Fibroblast of upper back skin (primary cell): ENCODE data around the gene EPB41L4A.
A peak's percentile ranks its signal among the peaks of the same experiment; 100 is the strongest.

Source experiments
- DNase-seq: peaks from one replicate; pipeline ENCODE4 v3.0.0-alpha.2; 2013

The EPB41L4A gene

GRCh38 chr5:112353678-112354077 lies 65.4 kb downstream of the EPB41L4A start:
- no peak for DNase-seq

- DNase-seq = no peak
Measured at GRCh38 chr5:112351225-112351624, 67.9 kb downstream of the EPB41L4A start.

- no peak for DNase-seq
Measured at GRCh38 chr5:112350626-112351025, 68.5 kb downstream of the EPB41L4A start.

- no peak for DNase-seq
Measured at GRCh38 chr5:112349371-112349770, 69.7 kb downstream of the EPB41L4A start.

- no peak for DNase-seq
Measured at GRCh38 chr5:112348915-112349314, 70.2 kb downstream of the EPB41L4A start.

GRCh38 chr5:112348387-112348786 lies 70.7 kb downstream of the EPB41L4A start:
- DNase-seq = no peak

GRCh38 chr5:112346411-112347044 lies 72.5 kb downstream of the EPB41L4A start:
- no peak for DNase-seq

GRCh38 chr5:112344540-112344939 lies 74.5 kb downstream of the EPB41L4A start:
- no peak for DNase-seq

- DNase-seq = no peak
Measured at GRCh38 chr5:112342389-112342788, 76.7 kb downstream of the EPB41L4A start.

- DNase-seq = no peak
Measured at GRCh38 chr5:112339761-112340160, 79.3 kb downstream of the EPB41L4A start.

- DNase-seq = peak; percentile 1
Measured at GRCh38 chr5:112338681-112339337, 80.3 kb downstream of the EPB41L4A start.

- DNase-seq = no peak
Measured at GRCh38 chr5:112333331-112333781, 85.7 kb downstream of the EPB41L4A start.

GRCh38 chr5:112331892-112332291 lies 87.2 kb downstream of the EPB41L4A start:
- DNase-seq = no peak

GRCh38 chr5:112329419-112330090 lies 89.5 kb downstream of the EPB41L4A start:
- no peak for DNase-seq

- no peak for DNase-seq
Measured at GRCh38 chr5:112323166-112323565, 95.9 kb downstream of the EPB41L4A start.

- no peak for DNase-seq
Measured at GRCh38 chr5:112320408-112320807, 98.7 kb downstream of the EPB41L4A start.

- DNase-seq = no peak
Measured at GRCh38 chr5:112318346-112318745, 100.7 kb downstream of the EPB41L4A start.

- DNase-seq = no peak
Measured at GRCh38 chr5:112317866-112318265, 101.2 kb downstream of the EPB41L4A start.

- no peak for DNase-seq
Measured at GRCh38 chr5:112316731-112317130, 102.3 kb downstream of the EPB41L4A start.

GRCh38 chr5:112316006-112316405 lies 103.1 kb downstream of the EPB41L4A start:
- no peak for DNase-seq

GRCh38 chr5:112312295-112313275 lies 106.5 kb downstream of the EPB41L4A start:
- DNase-seq = no peak

- no peak for DNase-seq
Measured at GRCh38 chr5:112310746-112311145, 108.3 kb downstream of the EPB41L4A start.

GRCh38 chr5:112308608-112309007 lies 110.5 kb downstream of the EPB41L4A start:
- no peak for DNase-seq
